ENCODE data around the gene GRID1.

GRCh38 chr10:85642082-85642420 lies 724.5 kb downstream of the GRID1 start:
- no peak for TF ChIP-seq POLR2A (IDR thresholded peaks at IDR 0.05; ENCODE audit: low read length)
- TF ChIP-seq GATA1 (IDR thresholded peaks at IDR 0.05; ENCODE audit: low read depth, low read length), result no peak

All from erythroblast (primary cell).